GM19043 (cell line): ENCODE results near the gene ZNF688.
A peak's percentile ranks its signal among the peaks of the same experiment; 100 is the strongest.
"Not testable (repeated sequence)": the region's sequence is repeated elsewhere in the genome, so short reads cannot be mapped to it uniquely, and the experiment has no call there.

Experiments
- ATAC-seq: cut with Tn5 transposase; IDR thresholded peaks from one replicate; pipeline ENCODE4 v1.9.1; 2021; ENCODE audit warnings: low read depth; ENCODE audit not compliant: unreplicated experiment

Gene ZNF688

GRCh38 chr16:30571445-30572322 is at the start of gene ZNF688:
Gene ZNF688 (minus strand): TSS chr16:30571714. CDS start chr16:30571629, 85 bp downstream.
- peak; percentile 73 for ATAC-seq

GRCh38 chr16:30620169-30620568 is 48.7 kb upstream of the ZNF688 start:
- no peak for ATAC-seq

GRCh38 chr16:30619638-30620037 is 48.1 kb upstream of the ZNF688 start:
- no peak for ATAC-seq

GRCh38 chr16:30619202-30619601 is 47.7 kb upstream of the ZNF688 start:
- no peak for ATAC-seq

- ATAC-seq, result no peak
These were observed 44.0 kb upstream of the ZNF688 start for GRCh38 chr16:30615358-30616091.

- ATAC-seq, result peak; percentile 87
These were observed 38.7 kb upstream of the ZNF688 start, which contains the start of gene ZNF689 for GRCh38 chr16:30609926-30610839. Gene ZNF689 (minus strand): TSS chr16:30610389. CDS start chr16:30610041, 348 bp downstream.

GRCh38 chr16:30609002-30609925 is 37.8 kb upstream of the ZNF688 start:
- no peak for ATAC-seq

- ATAC-seq, result no peak
These were observed 34.5 kb upstream of the ZNF688 start for GRCh38 chr16:30606004-30606403.

- ATAC-seq, result no peak
These were observed 33.6 kb upstream of the ZNF688 start for GRCh38 chr16:30605158-30605557.

GRCh38 chr16:30604316-30604947 is 32.9 kb upstream of the ZNF688 start:
- no peak for ATAC-seq

- no peak for ATAC-seq
These were observed 32.4 kb upstream of the ZNF688 start for GRCh38 chr16:30603945-30604315.

GRCh38 chr16:30602616-30603277 is 31.2 kb upstream of the ZNF688 start:
- no peak for ATAC-seq

- no peak for ATAC-seq
These were observed 30.5 kb upstream of the ZNF688 start for GRCh38 chr16:30601966-30602365.

GRCh38 chr16:30600929-30601328 is 29.4 kb upstream of the ZNF688 start:
- no peak for ATAC-seq

- no peak for ATAC-seq
These were observed 28.7 kb upstream of the ZNF688 start for GRCh38 chr16:30600215-30600614.

GRCh38 chr16:30592871-30593270 is 21.4 kb upstream of the ZNF688 start:
- ATAC-seq, result no peak

- ATAC-seq, result not testable (repeated sequence)
These were observed 19.4 kb upstream of the ZNF688 start for GRCh38 chr16:30590869-30591268.

- ATAC-seq, result not testable (repeated sequence)
These were observed 18.1 kb upstream of the ZNF688 start for GRCh38 chr16:30589582-30589981.

- no peak for ATAC-seq
These were observed 17.1 kb upstream of the ZNF688 start for GRCh38 chr16:30588651-30589050.
